Measurements from ENCODE around the gene PRR29.
"Not testable (repeated sequence)": the region's sequence is repeated elsewhere in the genome, so short reads cannot be mapped to it uniquely, and the experiment has no call there.

Gene PRR29

GRCh38 chr17:64016974-64017373, 18.8 kb downstream of the PRR29 start:
- no peak for DNase-seq

GRCh38 chr17:64017381-64017980, 19.3 kb downstream of the PRR29 start:
- no peak for DNase-seq

- DNase-seq = not testable (repeated sequence)
Observed at GRCh38 chr17:64019551-64019961, 21.4 kb downstream of the PRR29 start.

DNA sequence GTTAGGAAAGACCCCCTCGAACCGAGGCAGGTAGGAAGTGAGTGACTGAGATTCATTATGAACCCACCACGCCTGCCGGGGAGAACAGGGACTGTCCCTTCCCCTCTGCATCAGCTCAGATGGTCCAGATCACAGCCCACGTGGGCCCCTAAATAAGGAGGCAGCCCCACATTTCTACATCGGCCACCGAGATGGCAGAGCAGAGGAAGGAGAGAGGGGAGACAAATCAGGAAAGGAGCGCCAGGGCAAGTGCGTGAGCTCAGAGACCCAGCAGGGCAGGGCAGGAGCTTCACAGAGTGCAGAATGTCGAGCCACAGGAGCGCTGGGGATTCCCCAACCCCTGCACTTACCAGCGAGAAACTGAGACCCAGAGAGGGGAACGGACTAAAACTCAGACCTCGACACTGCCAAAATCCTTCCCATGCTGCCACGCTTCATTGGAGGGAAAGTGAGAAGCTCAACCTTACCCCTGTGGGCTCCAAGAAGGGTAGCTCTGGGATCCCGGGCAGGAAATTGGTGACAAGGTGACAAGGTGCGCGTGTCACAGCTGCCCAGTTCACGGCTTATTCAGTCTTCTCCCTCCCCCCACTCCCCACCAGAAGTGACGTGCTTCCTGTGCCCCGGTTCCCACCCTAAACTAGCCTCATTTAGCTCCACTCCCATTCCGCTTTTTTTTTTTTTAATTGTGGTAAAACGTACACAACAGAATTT, 22.1 kb downstream of the PRR29 start, which contains the start of gene ICAM2:
Gene ICAM2, minus strand, starts transcription at position 578 of the 711 bp plus-strand sequence. CDS start 13,942 bp downstream, outside the sequence.
- no peak for DNase-seq

- no peak for DNase-seq
Observed at GRCh38 chr17:64022611-64023063, 24.5 kb downstream of the PRR29 start.

GRCh38 chr17:64024215-64024654, 26.1 kb downstream of the PRR29 start:
- DNase-seq = no peak

DNA sequence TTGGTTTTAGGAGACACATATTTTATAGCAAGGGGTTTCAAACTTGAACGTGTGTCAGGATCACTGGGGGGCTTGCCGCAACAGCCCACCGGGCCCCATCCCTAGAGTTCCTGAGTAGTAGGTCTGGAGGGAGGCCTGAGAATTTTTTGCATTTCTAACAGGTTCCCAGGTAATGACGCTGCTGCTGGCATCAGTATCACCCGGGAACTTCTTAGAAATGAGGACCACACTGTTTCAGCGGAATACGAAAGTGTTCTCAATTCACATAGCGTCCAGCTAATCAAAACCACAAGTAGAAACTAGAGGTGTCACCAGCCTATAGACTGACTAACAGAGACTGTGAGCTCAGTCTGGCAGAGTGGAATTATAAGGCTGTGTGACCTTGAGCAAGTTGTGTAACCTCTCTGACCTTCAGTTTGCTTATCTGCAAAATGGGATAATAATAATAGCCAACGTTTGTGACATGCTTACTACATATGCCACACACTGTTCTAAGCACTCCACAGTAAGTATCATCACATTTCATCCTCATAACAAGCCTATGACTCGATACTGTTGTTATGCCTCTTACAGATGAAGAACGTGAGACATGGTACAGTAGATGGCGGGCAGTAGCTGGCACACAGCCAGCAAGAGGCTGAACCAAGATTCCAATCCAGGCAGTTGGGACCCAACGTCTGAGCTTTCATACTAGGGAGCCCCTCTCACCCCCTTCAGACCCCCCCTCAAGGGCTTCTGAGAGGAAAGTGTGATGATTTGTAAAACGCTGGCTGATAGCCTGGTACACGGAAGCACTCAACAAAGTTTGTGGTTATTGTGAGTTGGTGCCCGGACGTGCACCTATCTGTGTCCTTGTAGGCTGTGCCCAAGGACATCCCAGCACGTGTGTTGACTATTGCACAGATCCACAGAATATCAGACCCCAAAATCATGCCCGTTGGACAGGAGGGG, 26.9 kb downstream of the PRR29 start:
- no peak for DNase-seq

GRCh38 chr17:64025732-64026294, 27.7 kb downstream of the PRR29 start:
- peak; percentile 71 for DNase-seq

DNA sequence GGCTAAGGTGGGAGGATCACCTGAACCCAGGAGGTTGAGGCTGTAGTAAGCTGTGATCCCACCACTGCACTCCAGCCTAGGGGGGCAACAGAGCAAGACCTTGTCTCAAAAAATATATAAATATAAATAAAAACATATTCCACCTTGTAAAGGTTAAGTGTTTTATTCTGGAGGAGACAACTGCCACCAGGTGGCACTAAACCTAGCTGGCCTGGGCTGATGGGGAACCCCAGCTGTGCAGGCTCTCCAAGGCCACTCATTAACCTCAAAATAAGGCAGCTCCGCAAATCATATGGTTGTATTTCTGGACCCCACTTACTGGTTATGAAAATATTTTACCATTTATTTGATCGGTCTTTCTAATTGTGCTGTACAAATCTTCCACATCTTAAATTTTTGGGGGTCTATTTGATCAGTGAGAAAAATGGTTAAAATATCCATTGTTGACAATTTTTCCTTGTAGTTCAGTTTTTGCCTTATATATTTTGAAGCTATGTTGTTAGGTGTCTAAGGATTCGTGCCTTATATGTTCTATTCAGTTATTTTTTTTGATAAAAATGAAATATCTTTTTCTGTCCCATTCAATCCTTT, 30.8 kb downstream of the PRR29 start:
- DNase-seq = peak; percentile 33

DNA sequence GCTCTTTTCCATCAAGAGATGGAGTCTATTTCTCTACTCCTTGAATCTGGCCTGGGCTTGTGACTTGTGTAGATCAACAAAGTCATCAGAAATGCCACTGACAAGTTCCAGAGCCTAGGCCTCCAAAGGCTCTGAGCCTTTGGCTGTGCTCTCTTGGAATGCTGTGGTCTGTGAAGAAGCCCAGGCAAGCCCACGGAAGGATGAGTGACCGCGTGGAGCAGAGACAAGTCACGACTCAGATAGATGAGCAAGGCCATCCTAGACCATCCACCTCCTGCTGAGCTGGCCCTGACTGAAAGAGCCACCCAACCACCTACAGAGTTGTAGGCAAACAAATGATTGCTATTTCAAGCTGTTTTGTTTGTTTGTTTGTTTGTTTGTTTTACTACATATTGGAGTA, 33.9 kb downstream of the PRR29 start:
- no peak for DNase-seq

GRCh38 chr17:64036198-64036922, 38.2 kb downstream of the PRR29 start:
- no peak for DNase-seq

- DNase-seq = no peak
Observed at GRCh38 chr17:64037180-64037579, 39.0 kb downstream of the PRR29 start.

DNA sequence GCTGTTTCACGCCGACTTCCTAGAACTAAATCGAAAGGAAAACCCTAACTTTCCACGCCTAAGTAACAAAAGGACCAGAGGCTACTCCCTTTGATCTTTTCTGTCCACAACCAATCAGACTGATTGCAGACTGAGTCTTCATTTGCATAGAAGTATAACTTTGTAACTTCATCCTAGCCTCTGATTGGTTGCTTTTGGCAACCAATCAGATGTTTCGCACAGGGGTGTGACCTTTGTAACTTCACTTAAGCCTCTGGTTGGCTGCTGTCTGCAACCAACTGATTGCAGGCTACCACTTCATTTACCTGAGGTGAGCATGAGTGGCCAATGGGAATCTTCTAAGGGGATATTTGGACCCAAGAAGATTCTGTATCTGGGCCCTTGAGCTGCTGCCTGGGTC, 39.7 kb downstream of the PRR29 start:
- no peak for DNase-seq

DNA sequence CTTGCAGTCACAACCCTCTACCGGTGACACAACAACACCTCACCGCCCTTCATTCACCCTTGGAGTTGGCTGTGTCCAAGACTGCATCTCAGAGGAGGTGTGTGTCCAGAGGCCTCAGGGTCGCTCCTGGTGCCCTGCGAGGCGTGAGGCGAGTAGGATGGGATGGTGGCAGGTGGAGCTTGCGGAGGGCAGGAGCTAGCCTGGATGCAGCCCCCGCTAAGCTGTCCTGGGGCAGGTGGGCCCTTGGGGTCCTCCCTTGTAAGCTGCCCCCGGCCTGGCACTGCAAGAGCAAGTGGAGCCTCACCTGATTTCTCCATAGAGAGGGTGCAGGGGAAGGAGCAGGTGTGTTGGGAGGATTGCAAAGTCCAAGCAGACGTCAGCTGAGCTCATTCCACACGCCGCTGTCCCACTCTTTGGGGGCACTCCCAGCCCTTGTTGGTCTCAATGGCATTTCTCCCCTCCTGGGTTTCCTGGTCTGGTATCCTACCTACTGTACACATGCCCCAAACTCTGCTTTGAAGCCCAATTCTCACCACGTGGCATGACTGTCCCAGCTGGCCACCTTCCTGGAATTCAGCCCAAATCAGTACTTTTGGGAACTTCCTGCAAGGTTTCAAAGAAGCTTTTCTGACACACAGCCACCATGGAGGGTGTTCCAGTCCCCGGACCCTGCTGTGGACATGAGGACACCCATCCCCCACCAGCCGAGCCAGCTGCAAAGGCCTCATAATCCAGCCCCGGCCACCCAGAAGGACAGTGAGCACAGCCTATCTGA, 40.4 kb downstream of the PRR29 start:
- DNase-seq = no peak

GRCh38 chr17:64039106-64039400, 40.9 kb downstream of the PRR29 start:
- DNase-seq = no peak

DNA sequence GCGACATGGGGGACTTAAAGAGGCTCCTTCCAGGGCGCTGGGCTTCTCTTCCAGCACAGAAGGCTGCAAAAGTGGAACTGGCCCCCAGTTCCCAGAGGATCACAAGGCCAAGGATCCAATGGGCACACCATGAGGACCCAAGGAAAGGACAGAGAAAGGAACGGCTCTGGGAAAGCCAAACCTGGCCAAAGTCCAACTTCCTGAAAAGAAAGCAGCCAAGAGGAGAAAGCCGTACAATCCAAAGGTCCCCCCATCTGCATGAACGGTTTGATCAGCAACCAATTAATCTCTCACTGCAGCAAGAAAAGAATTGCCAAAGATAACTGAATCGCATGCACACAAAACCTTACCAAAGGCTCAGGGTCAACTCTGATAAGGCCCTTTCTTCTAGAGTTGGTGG, 42.1 kb downstream of the PRR29 start:
- no peak for DNase-seq

DNA sequence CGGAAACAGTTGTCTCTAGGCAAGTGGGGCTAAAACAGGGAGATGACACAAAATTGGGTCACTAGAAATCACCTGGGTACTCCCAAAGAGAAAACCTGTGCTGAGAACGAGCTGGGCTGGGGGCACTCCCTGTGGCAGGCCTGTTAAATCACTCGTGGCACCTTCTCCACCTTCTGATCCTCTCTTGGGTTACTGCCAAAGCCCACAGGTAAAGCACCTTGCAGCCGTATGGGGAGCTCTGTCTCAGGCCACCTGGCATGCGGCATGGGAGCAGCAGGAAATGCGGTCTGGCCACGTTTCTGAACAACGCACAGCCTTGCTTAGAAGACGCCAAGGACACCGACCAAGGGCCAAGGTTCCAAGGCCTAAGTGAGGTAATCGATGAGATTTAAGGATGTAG, 43.8 kb downstream of the PRR29 start:
- DNase-seq = no peak

DNA sequence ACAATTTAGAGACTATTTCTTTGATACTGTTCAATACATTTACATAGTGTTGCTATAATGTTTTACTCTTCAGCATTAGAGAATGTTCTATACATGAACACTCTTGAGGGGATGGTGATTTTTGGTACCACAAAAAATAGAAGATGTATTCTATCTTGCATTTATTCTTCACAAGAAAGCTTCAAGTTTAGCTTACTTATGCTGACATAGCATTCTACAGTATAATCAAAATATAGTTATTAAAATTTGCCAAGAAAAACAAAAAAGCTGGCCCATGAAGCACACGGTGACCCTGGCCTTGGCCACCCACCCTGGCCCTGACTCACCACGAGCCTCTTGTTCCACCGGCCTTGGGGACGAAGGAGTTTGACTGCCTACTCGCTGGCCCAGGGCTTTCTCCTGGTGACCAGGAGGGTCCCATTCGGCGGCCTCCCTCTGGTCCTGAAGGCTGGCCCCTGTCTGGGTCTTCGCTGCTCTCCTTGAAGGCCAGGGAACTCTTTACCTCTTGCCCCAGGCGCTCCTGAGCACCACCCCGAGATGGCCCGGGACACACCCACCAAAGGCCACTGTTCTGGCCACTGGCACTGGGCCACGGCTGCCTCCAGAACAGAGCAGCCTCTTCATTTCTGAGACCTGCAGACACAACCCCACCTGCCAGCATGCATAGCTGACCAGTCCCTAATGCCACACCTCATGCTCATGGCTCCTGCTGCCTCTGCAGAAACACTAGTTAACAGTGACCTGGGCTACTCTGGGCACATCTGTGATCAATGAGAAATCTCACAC, 44.7 kb downstream of the PRR29 start:
- no peak for DNase-seq

GRCh38 chr17:64045176-64045575, 47.0 kb downstream of the PRR29 start:
- DNase-seq = no peak

DNA sequence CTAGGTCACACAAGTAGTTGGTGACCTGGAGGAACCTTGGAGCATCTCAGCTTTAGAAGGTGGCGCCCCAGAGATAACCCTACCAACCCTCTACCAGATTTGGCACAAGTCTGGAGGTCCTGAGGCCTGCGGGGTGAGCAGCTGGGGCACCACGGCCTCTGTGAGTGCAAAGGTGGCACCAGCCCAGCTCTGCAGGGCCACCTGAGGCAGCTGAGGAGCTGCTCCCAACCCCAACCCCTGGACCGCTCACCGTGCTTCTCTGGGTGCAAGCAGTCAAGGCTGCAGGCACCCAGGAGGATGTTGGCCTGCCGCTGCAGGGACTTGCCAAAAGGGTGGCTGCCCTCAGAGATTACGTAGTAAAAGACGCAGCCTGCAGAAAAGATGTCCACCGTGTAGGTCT, 50.7 kb downstream of the PRR29 start:
- DNase-seq = no peak
